Measurements from ENCODE around the gene LRFN2. TPM values are rescaled to one million over a fixed set of nuclear protein-coding genes. Genes with fewer than 3 reads are reported as not detected.

Gene LRFN2
- polyA plus RNA-seq, 2 donors: 0.26 to 0.28 TPM

DNA sequence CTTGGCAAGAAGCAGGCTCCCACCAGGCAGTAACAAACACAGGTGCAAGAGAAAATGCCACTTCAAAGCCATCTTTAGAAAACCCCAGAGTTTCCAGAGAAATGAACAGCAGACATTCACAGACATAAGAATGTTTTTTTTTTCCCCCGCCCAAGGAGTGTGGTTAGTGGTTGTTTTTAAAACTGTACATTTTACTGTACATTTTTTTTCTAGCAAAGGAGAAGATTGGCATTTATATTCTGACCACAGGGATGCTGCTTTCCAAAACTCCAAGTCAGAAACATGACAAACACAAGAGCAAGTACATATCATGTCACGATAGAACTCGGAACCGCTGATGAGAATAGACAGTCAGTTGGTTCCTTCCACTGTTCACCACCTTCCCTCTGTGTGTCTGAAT is 197.9 kb downstream of the LRFN2 start:
- Histone ChIP-seq H3K4me3 (ENCODE audit: low read depth in 1 of 2, low read length in 2 of 2) (no peak overlapping the region), H3K9me3 (ENCODE audit: control insufficient read depth in 2 of 2, insufficient read depth in 1 of 2, low read depth in 1 of 2, low read length in 1 of 2) (no peaks in the 10 kb centered on the region), H3K27ac (ENCODE audit: low read depth in 2 of 2, low read length in 1 of 2) (no peak overlapping the region), H3K36me3 (ENCODE audit: control insufficient read depth in 2 of 2, insufficient read depth in 2 of 2, low read length in 1 of 2) (no peaks in the 10 kb centered on the region), H3K27me3 (ENCODE audit: control insufficient read depth in 1 of 2, insufficient read depth in 2 of 2, low read length in 2 of 2) (no peaks in the 10 kb centered on the region), H3K4me1 (ENCODE audit: control insufficient read depth in 2 of 2, insufficient read depth in 2 of 2, low read length in 1 of 2) (peaks cover 0 to 7% of the 10 kb centered on the region in 2 donors)
- 84% methylated on average over 4 of the region's 4 CpGs for WGBS, 2 donors

DNA sequence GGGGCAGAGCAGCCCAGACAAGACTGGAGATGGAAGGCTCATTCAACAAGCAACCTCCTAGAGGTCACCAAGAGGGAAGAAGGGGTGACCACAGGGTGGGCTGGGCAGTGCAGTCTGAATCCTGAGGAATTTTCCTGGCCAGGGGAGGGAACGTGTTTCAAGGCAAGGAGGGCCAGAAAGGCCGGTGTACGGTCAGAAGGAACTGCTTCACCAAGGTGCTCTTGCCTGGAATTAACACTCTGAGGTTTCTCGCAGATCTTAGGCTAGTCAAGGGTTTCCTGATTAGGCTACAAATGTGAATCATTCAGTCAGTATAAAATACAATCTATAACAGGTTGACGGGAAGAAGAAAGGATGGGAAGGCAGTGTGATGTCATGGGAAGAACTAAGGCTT is 199.3 kb downstream of the LRFN2 start:
- no peaks in the 10 kb centered on the region for H3K27me3 ChIP-seq (ENCODE audit: control insufficient read depth in 1 of 2, insufficient read depth in 2 of 2, low read length in 2 of 2)
- no peak overlapping the region for H3K27ac ChIP-seq (ENCODE audit: low read depth in 2 of 2, low read length in 1 of 2)
- no peaks in the 10 kb centered on the region for H3K36me3 ChIP-seq (ENCODE audit: control insufficient read depth in 2 of 2, insufficient read depth in 2 of 2, low read length in 1 of 2)
- H3K4me1 ChIP-seq (ENCODE audit: control insufficient read depth in 2 of 2, insufficient read depth in 2 of 2, low read length in 1 of 2): peaks cover 0 to 9% of the 10 kb centered on the region in 2 donors
- H3K9me3 ChIP-seq (ENCODE audit: control insufficient read depth in 2 of 2, insufficient read depth in 1 of 2, low read depth in 1 of 2, low read length in 1 of 2): no peaks in the 10 kb centered on the region
- WGBS, 2 donors: 79 to 83% methylated on average over 5 of the region's 5 CpGs
- H3K4me3 ChIP-seq (ENCODE audit: low read depth in 1 of 2, low read length in 2 of 2): no peak overlapping the region

- 60 to 72% methylated on average over 4 of the region's 4 CpGs for WGBS, 2 donors
- Histone ChIP-seq H3K36me3 (ENCODE audit: control insufficient read depth in 2 of 2, insufficient read depth in 2 of 2, low read length in 1 of 2) (no peaks in the 10 kb centered on the region), H3K9me3 (ENCODE audit: control insufficient read depth in 2 of 2, insufficient read depth in 1 of 2, low read depth in 1 of 2, low read length in 1 of 2) (no peaks in the 10 kb centered on the region), H3K4me3 (ENCODE audit: low read depth in 1 of 2, low read length in 2 of 2) (no peak overlapping the region), H3K4me1 (ENCODE audit: control insufficient read depth in 2 of 2, insufficient read depth in 2 of 2, low read length in 1 of 2) (peaks cover 0 to 9% of the 10 kb centered on the region in 2 donors), H3K27ac (ENCODE audit: low read depth in 2 of 2, low read length in 1 of 2) (no peak overlapping the region), H3K27me3 (ENCODE audit: control insufficient read depth in 1 of 2, insufficient read depth in 2 of 2, low read length in 2 of 2) (no peaks in the 10 kb centered on the region)
Measured at GRCh38 chr6:40387127-40387870, 199.9 kb downstream of the LRFN2 start.

DNA sequence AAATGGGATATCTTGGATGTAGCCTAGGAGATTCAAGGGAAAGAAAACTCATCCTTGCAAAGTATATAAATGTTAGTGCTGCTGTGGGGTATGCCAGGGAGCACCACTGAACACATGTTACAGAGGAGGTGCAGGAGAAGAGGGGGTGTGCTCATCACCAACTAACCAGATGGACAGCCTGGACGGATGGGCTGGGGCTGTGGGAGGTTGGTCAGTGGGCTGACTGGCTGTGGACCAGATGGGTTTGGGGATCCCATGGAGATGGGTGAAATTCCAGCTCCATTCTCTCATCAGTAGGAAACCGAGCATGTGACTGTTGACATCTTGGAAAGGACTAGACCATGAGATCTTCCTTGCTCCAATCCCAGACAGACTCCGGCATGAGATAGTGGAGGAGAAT is 201.0 kb downstream of the LRFN2 start:
- no peaks in the 10 kb centered on the region for H3K27me3 ChIP-seq (ENCODE audit: control insufficient read depth in 1 of 2, insufficient read depth in 2 of 2, low read length in 2 of 2)
- H3K36me3 ChIP-seq (ENCODE audit: control insufficient read depth in 2 of 2, insufficient read depth in 2 of 2, low read length in 1 of 2): no peaks in the 10 kb centered on the region
- 93 to 95% methylated on average over 3 of the region's 3 CpGs for WGBS, 2 donors
- peaks cover 0 to 9% of the 10 kb centered on the region in 2 donors for H3K4me1 ChIP-seq (ENCODE audit: control insufficient read depth in 2 of 2, insufficient read depth in 2 of 2, low read length in 1 of 2)
- H3K9me3 ChIP-seq (ENCODE audit: control insufficient read depth in 2 of 2, insufficient read depth in 1 of 2, low read depth in 1 of 2, low read length in 1 of 2): no peaks in the 10 kb centered on the region
- no peak overlapping the region for H3K27ac ChIP-seq (ENCODE audit: low read depth in 2 of 2, low read length in 1 of 2)
- H3K4me3 ChIP-seq (ENCODE audit: low read depth in 1 of 2, low read length in 2 of 2): no peak overlapping the region

DNA sequence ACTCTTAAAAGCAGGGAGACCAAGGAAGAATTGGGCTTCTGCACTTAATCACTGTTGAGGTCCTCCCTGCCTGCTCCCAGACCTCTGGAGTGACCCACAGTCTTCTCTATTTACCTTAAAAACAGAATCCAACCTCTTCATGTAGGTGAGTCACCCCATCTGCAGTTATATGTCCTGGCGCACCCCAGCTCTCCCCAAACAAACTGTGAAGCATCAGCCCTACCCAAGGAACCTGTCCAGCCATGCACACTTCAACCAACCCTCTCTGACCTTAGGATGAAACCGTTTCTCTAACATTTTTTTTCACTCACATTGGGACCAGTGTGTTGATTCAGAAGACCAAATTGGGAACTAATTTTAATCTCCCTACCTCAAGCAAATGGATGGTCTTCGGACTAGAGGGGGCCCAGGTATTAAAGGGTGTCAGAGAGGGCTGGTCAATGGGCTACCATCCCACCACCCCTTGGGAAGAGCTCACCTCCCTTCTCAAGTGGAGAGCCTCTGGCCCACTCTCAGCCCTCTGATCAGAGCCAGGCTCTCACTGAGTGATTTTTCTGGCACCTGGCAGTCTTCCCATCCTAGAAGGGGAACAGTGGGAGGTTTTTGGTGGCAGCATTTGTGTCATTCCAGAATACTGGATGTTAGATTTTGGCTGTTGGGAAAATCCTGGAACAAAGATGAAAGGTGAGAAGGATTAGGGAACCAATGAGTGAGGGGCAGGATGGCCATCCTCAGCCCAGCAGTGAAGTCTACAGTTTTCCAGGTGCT is 203.6 kb downstream of the LRFN2 start:
- Histone ChIP-seq H3K27me3 (ENCODE audit: control insufficient read depth in 1 of 2, insufficient read depth in 2 of 2, low read length in 2 of 2) (no peaks in the 10 kb centered on the region), H3K4me1 (ENCODE audit: control insufficient read depth in 2 of 2, insufficient read depth in 2 of 2, low read length in 1 of 2) (peaks cover 0 to 8% of the 10 kb centered on the region in 2 donors), H3K9me3 (ENCODE audit: control insufficient read depth in 2 of 2, insufficient read depth in 1 of 2, low read depth in 1 of 2, low read length in 1 of 2) (no peaks in the 10 kb centered on the region), H3K4me3 (ENCODE audit: low read depth in 1 of 2, low read length in 2 of 2) (no peak overlapping the region), H3K36me3 (ENCODE audit: control insufficient read depth in 2 of 2, insufficient read depth in 2 of 2, low read length in 1 of 2) (no peaks in the 10 kb centered on the region), H3K27ac (ENCODE audit: low read depth in 2 of 2, low read length in 1 of 2) (peak overlapping the region in 1 of 2 donors; percentile 22)
- 62% methylated on average over 3 of the region's 3 CpGs for WGBS, 2 donors

GRCh38 chr6:40380271-40380670 is 206.9 kb downstream of the LRFN2 start:
- Histone ChIP-seq H3K27ac (ENCODE audit: low read depth in 2 of 2, low read length in 1 of 2) (no peak overlapping the region), H3K4me3 (ENCODE audit: low read depth in 1 of 2, low read length in 2 of 2) (no peak overlapping the region), H3K36me3 (ENCODE audit: control insufficient read depth in 2 of 2, insufficient read depth in 2 of 2, low read length in 1 of 2) (no peaks in the 10 kb centered on the region), H3K27me3 (ENCODE audit: control insufficient read depth in 1 of 2, insufficient read depth in 2 of 2, low read length in 2 of 2) (no peaks in the 10 kb centered on the region), H3K4me1 (ENCODE audit: control insufficient read depth in 2 of 2, insufficient read depth in 2 of 2, low read length in 1 of 2) (peaks cover 0 to 2% of the 10 kb centered on the region in 2 donors), H3K9me3 (ENCODE audit: control insufficient read depth in 2 of 2, insufficient read depth in 1 of 2, low read depth in 1 of 2, low read length in 1 of 2) (no peaks in the 10 kb centered on the region)
- WGBS, 2 donors: 73 to 88% methylated on average over 4 of the region's 4 CpGs

GRCh38 chr6:40379811-40380210 is 207.4 kb downstream of the LRFN2 start:
- no peaks in the 10 kb centered on the region for H3K27me3 ChIP-seq (ENCODE audit: control insufficient read depth in 1 of 2, insufficient read depth in 2 of 2, low read length in 2 of 2)
- H3K4me3 ChIP-seq (ENCODE audit: low read depth in 1 of 2, low read length in 2 of 2): no peak overlapping the region
- no peaks in the 10 kb centered on the region for H3K36me3 ChIP-seq (ENCODE audit: control insufficient read depth in 2 of 2, insufficient read depth in 2 of 2, low read length in 1 of 2)
- no peak overlapping the region for H3K27ac ChIP-seq (ENCODE audit: low read depth in 2 of 2, low read length in 1 of 2)
- H3K9me3 ChIP-seq (ENCODE audit: control insufficient read depth in 2 of 2, insufficient read depth in 1 of 2, low read depth in 1 of 2, low read length in 1 of 2): no peaks in the 10 kb centered on the region
- WGBS, 2 donors: 60 to 86% methylated on average over 1 of the region's 1 CpG
- H3K4me1 ChIP-seq (ENCODE audit: control insufficient read depth in 2 of 2, insufficient read depth in 2 of 2, low read length in 1 of 2): peaks cover 0 to 2% of the 10 kb centered on the region in 2 donors

DNA sequence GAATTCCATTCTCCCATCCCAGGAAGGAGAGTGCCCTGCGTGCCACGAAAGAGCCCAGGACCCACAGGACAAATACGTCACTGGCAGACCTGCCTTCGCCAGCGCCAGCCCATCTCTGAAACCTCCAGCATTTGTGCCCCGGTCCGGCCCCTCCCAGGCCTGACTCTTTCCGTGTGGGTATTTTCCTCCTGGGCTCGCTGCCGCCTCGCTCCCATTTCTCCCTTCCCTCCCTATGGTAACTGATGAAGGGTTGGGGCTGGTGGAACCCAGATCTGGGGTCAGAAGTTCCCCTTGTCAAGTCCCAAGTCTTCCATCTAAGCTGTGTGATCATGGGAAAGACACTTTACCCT is 208.5 kb downstream of the LRFN2 start:
- Histone ChIP-seq H3K36me3 (ENCODE audit: control insufficient read depth in 2 of 2, insufficient read depth in 2 of 2, low read length in 1 of 2) (no peaks in the 10 kb centered on the region), H3K27me3 (ENCODE audit: control insufficient read depth in 1 of 2, insufficient read depth in 2 of 2, low read length in 2 of 2) (no peaks in the 10 kb centered on the region), H3K9me3 (ENCODE audit: control insufficient read depth in 2 of 2, insufficient read depth in 1 of 2, low read depth in 1 of 2, low read length in 1 of 2) (no peaks in the 10 kb centered on the region), H3K4me1 (ENCODE audit: control insufficient read depth in 2 of 2, insufficient read depth in 2 of 2, low read length in 1 of 2) (peaks cover 0 to 1% of the 10 kb centered on the region in 2 donors), H3K4me3 (ENCODE audit: low read depth in 1 of 2, low read length in 2 of 2) (no peak overlapping the region), H3K27ac (ENCODE audit: low read depth in 2 of 2, low read length in 1 of 2) (no peak overlapping the region)
- 97% methylated on average over 11 of the region's 11 CpGs for WGBS, 2 donors

DNA sequence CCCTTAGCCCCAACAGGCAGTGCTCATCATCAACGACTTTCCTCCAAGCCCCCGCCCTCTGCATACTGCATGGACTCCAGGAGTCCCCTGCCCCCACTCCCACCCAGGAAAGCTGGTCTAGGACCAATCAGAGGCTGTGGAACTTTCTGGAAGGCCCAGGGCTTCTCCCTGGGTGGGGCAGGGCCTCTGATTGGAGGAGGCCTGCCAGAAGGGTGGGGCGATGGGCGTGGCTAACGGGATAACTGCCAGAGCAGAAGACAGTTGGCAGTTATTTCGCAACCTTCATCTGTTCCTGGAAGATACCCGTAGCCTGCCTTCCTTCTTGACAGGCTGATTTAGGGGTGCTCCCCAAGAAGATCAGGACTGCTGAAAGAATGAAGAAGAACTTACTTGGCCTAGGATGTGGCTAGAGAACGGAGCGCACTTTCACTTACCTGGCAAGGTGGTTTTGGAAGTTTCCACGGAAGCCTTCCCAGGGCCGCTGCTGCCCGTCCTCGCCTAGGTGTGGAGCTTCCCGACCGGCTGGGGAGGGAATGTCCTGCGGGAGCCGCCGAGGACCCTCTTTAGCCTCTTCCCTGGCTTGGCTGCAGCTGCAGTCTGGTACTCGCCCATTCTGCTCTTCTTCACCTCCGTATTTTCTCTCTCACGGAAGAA is 209.0 kb downstream of the LRFN2 start:
- no peaks in the 10 kb centered on the region for H3K36me3 ChIP-seq (ENCODE audit: control insufficient read depth in 2 of 2, insufficient read depth in 2 of 2, low read length in 1 of 2)
- H3K27me3 ChIP-seq (ENCODE audit: control insufficient read depth in 1 of 2, insufficient read depth in 2 of 2, low read length in 2 of 2): no peaks in the 10 kb centered on the region
- H3K4me1 ChIP-seq (ENCODE audit: control insufficient read depth in 2 of 2, insufficient read depth in 2 of 2, low read length in 1 of 2): no peaks in the 10 kb centered on the region
- no peaks in the 10 kb centered on the region for H3K9me3 ChIP-seq (ENCODE audit: control insufficient read depth in 2 of 2, insufficient read depth in 1 of 2, low read depth in 1 of 2, low read length in 1 of 2)
- 87 to 89% methylated on average over 21 of the region's 21 CpGs for WGBS, 2 donors
- no peak overlapping the region for H3K4me3 ChIP-seq (ENCODE audit: low read depth in 1 of 2, low read length in 2 of 2)
- no peak overlapping the region for H3K27ac ChIP-seq (ENCODE audit: low read depth in 2 of 2, low read length in 1 of 2)

Data from esophagus (tissue), 2 donors.